Mucosa of descending colon (tissue), 3 donors: Measurements from ENCODE around the gene NME9. TPM values are rescaled to one million over a fixed set of nuclear protein-coding genes. Genes with fewer than 3 reads are reported as not detected.

Source experiments
- ATAC-seq: fragments of 200-7000 bp; cut with Tn5 transposase; one replicate; pipeline ENCODE4 v1.9.1; 2020; ENCODE audit warnings: mild to moderate bottlenecking, moderate library complexity
- DNase-seq, 3 donors: peaks; one replicate each; pipeline ENCODE4 v3.0.0-alpha.2; 2020
- H3K36me3 ChIP-seq: fragments of 200-600 bp; one replicate; pipeline ENCODE4 v1.8.0; 2021; ENCODE audit warnings: low read depth, mild to moderate bottlenecking
- H3K4me1 ChIP-seq: fragments of 200-600 bp; one replicate; pipeline ENCODE4 v1.8.0; 2021; ENCODE audit warnings: low read depth, mild to moderate bottlenecking
- H3K4me3 ChIP-seq: fragments of 200-600 bp; one replicate; pipeline ENCODE4 v1.8.0; 2021; ENCODE audit warnings: mild to moderate bottlenecking
- H3K9me3 ChIP-seq: fragments of 200-600 bp; one replicate; pipeline ENCODE4 v1.8.0; 2021; ENCODE audit warnings: mild to moderate bottlenecking
- CTCF ChIP-seq: fragments of 200-600 bp; IDR thresholded peaks from one replicate; pipeline ENCODE4 v1.8.0; 2022; ENCODE audit warnings: antibody characterized with exemption, mild to moderate bottlenecking
- intact Hi-C, 2 donors: fragments of 100-400 bp; cut with DNase I in 1 of 2; cut with micrococcal nuclease in 1 of 2; formaldehyde crosslinking; loops; one replicate each; pipeline versions ENCODE4 v1.11.0 to v1.11.1; 2022; cut with DNase I, micrococcal nuclease
- total RNA-seq, 3 donors: library from RNA; stranded (reverse); fragmentation: NEBNext Ultra II Directional in 2 of 3; extraction: Animal tissue kit (Norgen Biotek cat#: 25700) in 2 of 3; gene quantifications; one replicate each; pipeline versions ENCODE4 v1.2.1 to v1.2.4, GENCODE V29; 2021 to 2023
- donor health status: DM: no; HTN: no; CAD: no; lungs with moderate emphysema.
- donor health status: DM: no; HTN: no; CAD: no.
- donor health status: DM: no; HTN: yes; CAD: no.

NME9 gene
- total RNA-seq, 3 donors from 2014 or later: 0.41 TPM; not detected in 2

- intact Hi-C loops: no loop called here
Measured at GRCh38 chr3:138328341-138328740, 1.3 kb downstream of the NME9 start.

GRCh38 chr3:138327831-138328230 lies 1.8 kb downstream of the NME9 start:
- no peaks in the 10 kb centered on the region for H3K36me3 ChIP-seq
- ATAC-seq (no peak), DNase-seq (no peak)
- H3K9me3 ChIP-seq: no peaks in the 10 kb centered on the region
- intact Hi-C loops: no loop called here
- TF ChIP-seq CTCF: no peak
- no peak overlapping the region for H3K4me3 ChIP-seq
- H3K4me1 ChIP-seq: no peaks in the 10 kb centered on the region

More at GRCh38 chr3:138328341-138328740, 1.3 kb downstream of the NME9 start:
- DNase-seq: no peak
- Histone ChIP-seq H3K36me3 (no peaks in the 10 kb centered on the region), H3K9me3 (no peaks in the 10 kb centered on the region), H3K4me3 (no peak overlapping the region), H3K4me1 (no peaks in the 10 kb centered on the region)
- ATAC-seq: no peak
- no peak for TF ChIP-seq CTCF

- ATAC-seq (no peak), DNase-seq (no peak)
- Histone ChIP-seq H3K9me3 (no peaks in the 10 kb centered on the region), H3K4me1 (no peaks in the 10 kb centered on the region), H3K36me3 (no peaks in the 10 kb centered on the region), H3K4me3 (no peak overlapping the region)
- no peak for TF ChIP-seq CTCF
- intact Hi-C loops: no loop called here
Measured at GRCh38 chr3:138326866-138327595, 2.6 kb downstream of the NME9 start.

GRCh38 chr3:138325990-138326389 lies 3.7 kb downstream of the NME9 start:
- TF ChIP-seq CTCF: no peak
- H3K36me3 ChIP-seq: no peaks in the 10 kb centered on the region
- no peaks in the 10 kb centered on the region for H3K4me1 ChIP-seq
- no peak overlapping the region for H3K4me3 ChIP-seq
- no peak for ATAC-seq
- H3K9me3 ChIP-seq: no peaks in the 10 kb centered on the region
- intact Hi-C loops: no loop called here
- DNase-seq: no peak

- DNase-seq: no peak
- TF ChIP-seq CTCF: no peak
- Histone ChIP-seq H3K36me3 (no peaks in the 10 kb centered on the region), H3K9me3 (no peaks in the 10 kb centered on the region), H3K4me3 (no peak overlapping the region), H3K4me1 (no peaks in the 10 kb centered on the region)
- ATAC-seq: no peak
- intact Hi-C loops: no loop called here
Measured at GRCh38 chr3:138323971-138324370, 5.7 kb downstream of the NME9 start.
